NOMO-1 treated with dmso at 0.1 percent for 144 hours (cell line): ENCODE measurements around the gene STK25.

Experiments used
- DNase-seq: peaks from one replicate; lab custom pipeline; 2025; ENCODE audit not compliant: unreplicated experiment; lab: John Stamatoyannopoulos, UW

The STK25 gene

GRCh38 chr2:241495172-241496002 is 13.0 kb downstream of the STK25 start:
- DNase-seq: no peak

- DNase-seq: no peak
Measured at GRCh38 chr2:241494311-241494908, 14.0 kb downstream of the STK25 start.

GRCh38 chr2:241493092-241493491 is 15.3 kb downstream of the STK25 start:
- no peak for DNase-seq

GRCh38 chr2:241492174-241492565 is 16.2 kb downstream of the STK25 start:
- DNase-seq: no peak

- DNase-seq: no peak
Measured at GRCh38 chr2:241491549-241492173, 16.7 kb downstream of the STK25 start.

GRCh38 chr2:241490825-241491506 is 17.4 kb downstream of the STK25 start:
- DNase-seq: no peak

GRCh38 chr2:241489733-241490680 is 18.4 kb downstream of the STK25 start:
- no peak for DNase-seq

GRCh38 chr2:241489088-241489487 is 19.3 kb downstream of the STK25 start:
- DNase-seq: no peak

GRCh38 chr2:241485172-241485911 is 23.0 kb downstream of the STK25 start:
- DNase-seq: no peak

GRCh38 chr2:241483305-241483704 is 25.1 kb downstream of the STK25 start:
- DNase-seq: no peak

GRCh38 chr2:241482126-241482955 is 26.0 kb downstream of the STK25 start:
- DNase-seq: no peak

GRCh38 chr2:241481687-241482086 is 26.7 kb downstream of the STK25 start:
- DNase-seq: no peak

- DNase-seq: no peak
Measured at GRCh38 chr2:241479026-241479898, 29.1 kb downstream of the STK25 start.

GRCh38 chr2:241478166-241478565 is 30.2 kb downstream of the STK25 start:
- no peak for DNase-seq

- DNase-seq: no peak
Measured at GRCh38 chr2:241475267-241475666, 33.1 kb downstream of the STK25 start.

- no peak for DNase-seq
Measured at GRCh38 chr2:241473399-241473798, 35.0 kb downstream of the STK25 start.

GRCh38 chr2:241469746-241470145 is 38.6 kb downstream of the STK25 start:
- no peak for DNase-seq

GRCh38 chr2:241468476-241468781 is 40.0 kb downstream of the STK25 start:
- DNase-seq: no peak
